ACC112 (cell line): ENCODE measurements around the gene OR1C1.
"Not testable (repeated sequence)": the region's sequence is repeated elsewhere in the genome, so short reads cannot be mapped to it uniquely, and the experiment has no call there.

Experiments
- H2AFZ ChIP-seq: fragments of 200-600 bp; sonication (generic); one replicate; pipeline ENCODE4 v1.6.0; 2017; ENCODE audit warnings: antibody characterized with exemption, low read length; ENCODE audit not compliant: unreplicated experiment
- H3K27ac ChIP-seq: fragments of 200-600 bp; sonication (generic); 2 replicates; pipeline ENCODE4 v1.5.1; 2014; ENCODE audit warnings: low read depth, mild to moderate bottlenecking, antibody characterized with exemption, low read length, moderate library complexity
- H3K27me3 ChIP-seq: fragments of 200-600 bp; sonication (generic); 2 replicates; pipeline ENCODE4 v1.6.1; 2014; ENCODE audit warnings: mild to moderate bottlenecking, antibody characterized with exemption, low read length, moderate library complexity, mixed read lengths; ENCODE audit not compliant: insufficient read depth
- H3K36me3 ChIP-seq: fragments of 200-600 bp; sonication (generic); 2 replicates; pipeline ENCODE4 v1.6.1; 2016; ENCODE audit warnings: mild to moderate bottlenecking, antibody characterized with exemption, low read length, moderate library complexity, mixed read lengths; ENCODE audit not compliant: insufficient read depth
- H3K4me1 ChIP-seq: fragments of 200-600 bp; sonication (generic); one replicate; pipeline ENCODE4 v1.6.1; 2016; ENCODE audit warnings: low read length, mixed read lengths; ENCODE audit not compliant: insufficient read depth, unreplicated experiment, control insufficient read depth
- H3K4me3 ChIP-seq: fragments of 200-600 bp; sonication (generic); 2 replicates; pipeline ENCODE4 v1.5.1; 2014; ENCODE audit warnings: mild to moderate bottlenecking, low read depth, low read length
- H3K79me2 ChIP-seq: fragments of 200-600 bp; sonication (generic); one replicate; pipeline ENCODE4 v1.6.0; 2016; ENCODE audit warnings: low read length; ENCODE audit not compliant: control insufficient read depth, unreplicated experiment, insufficient read depth

OR1C1 gene, protein sequence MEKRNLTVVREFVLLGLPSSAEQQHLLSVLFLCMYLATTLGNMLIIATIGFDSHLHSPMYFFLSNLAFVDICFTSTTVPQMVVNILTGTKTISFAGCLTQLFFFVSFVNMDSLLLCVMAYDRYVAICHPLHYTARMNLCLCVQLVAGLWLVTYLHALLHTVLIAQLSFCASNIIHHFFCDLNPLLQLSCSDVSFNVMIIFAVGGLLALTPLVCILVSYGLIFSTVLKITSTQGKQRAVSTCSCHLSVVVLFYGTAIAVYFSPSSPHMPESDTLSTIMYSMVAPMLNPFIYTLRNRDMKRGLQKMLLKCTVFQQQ

DNA sequence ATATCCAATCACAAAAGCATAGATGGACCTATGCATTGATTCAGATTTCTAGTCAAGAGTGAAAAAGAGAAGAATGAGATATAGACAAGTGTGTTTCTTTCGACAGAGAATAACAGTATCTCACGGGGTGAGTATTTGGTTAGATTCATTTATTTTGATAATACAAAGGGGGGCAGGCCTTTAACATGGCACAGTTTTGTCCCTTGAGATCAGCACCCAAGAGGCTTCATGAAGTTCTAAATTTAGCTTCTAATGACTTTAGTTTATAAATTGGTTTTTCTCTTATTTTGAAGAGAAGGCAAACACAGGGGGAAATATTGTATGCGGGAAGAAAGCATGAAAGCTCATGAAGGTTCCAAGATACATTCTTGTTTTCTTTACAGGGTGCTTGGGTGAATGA, at the start of gene OR1C1:
Gene OR1C1, minus strand, starts transcription at position 101 of the 400 bp plus-strand sequence. CDS start 2,150 bp downstream, outside the sequence.
- H3K79me2 ChIP-seq, result no peaks in the 10 kb centered on the region
- no peak within 1 kb of the TSS for H3K4me3 ChIP-seq
- no peaks in the 10 kb centered on the region for H3K4me1 ChIP-seq
- no peaks in the 10 kb centered on the region for H3K36me3 ChIP-seq
- H3K27ac ChIP-seq, result no peak within 1 kb of the TSS
- H3K27me3 ChIP-seq, result no peaks in the 10 kb centered on the region
- no peak within 1 kb of the TSS for H2AFZ ChIP-seq

DNA sequence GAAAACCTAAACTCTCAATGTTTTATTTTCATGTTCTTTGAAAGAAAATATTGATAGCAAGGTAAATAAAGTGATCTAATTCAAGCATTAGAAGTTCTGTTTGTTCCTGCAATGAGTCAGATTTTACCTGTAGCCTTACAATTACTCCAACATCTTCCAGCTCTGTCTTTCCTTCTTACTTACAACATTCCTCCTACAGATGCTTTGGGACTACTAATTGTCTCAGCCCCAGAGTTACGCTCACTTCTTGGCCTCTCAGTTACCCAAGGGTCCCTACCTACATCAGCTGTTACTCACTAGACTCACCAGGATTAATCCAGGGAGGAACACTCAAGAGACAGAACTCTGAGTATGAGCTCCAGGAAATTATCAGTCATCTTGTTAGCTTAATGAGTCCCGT, 37.2 kb upstream of the OR1C1 start:
- Histone ChIP-seq H3K4me3 (no peak overlapping the region), H3K79me2 (no peaks in the 10 kb centered on the region), H3K27ac (no peak overlapping the region), H2AFZ (no peak overlapping the region), H3K4me1 (no peaks in the 10 kb centered on the region), H3K36me3 (no peaks in the 10 kb centered on the region), H3K27me3 (no peaks in the 10 kb centered on the region)

DNA sequence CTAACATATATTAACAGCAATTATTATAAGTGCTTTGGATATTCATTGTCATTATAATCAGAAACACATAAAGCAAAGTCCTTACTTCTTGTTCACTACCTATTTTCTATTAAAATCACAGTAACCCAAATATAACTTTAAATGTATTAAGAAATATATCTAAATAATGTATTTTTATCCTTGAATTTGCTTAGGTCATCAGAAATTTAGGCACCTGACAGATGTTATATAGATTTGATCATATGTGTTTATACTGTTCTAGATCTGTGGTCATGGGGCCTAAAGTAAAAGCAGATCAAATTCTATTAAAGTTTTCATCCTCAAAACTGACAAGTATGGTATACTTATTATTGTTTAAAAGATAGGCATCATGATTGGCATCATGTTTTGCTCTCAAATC, 9.2 kb upstream of the OR1C1 start:
- no peaks in the 10 kb centered on the region for H3K79me2 ChIP-seq
- no peak overlapping the region for H3K4me3 ChIP-seq
- H3K4me1 ChIP-seq, result no peaks in the 10 kb centered on the region
- no peak overlapping the region for H2AFZ ChIP-seq
- H3K36me3 ChIP-seq, result no peaks in the 10 kb centered on the region
- no peaks in the 10 kb centered on the region for H3K27me3 ChIP-seq
- H3K27ac ChIP-seq, result no peak overlapping the region

DNA sequence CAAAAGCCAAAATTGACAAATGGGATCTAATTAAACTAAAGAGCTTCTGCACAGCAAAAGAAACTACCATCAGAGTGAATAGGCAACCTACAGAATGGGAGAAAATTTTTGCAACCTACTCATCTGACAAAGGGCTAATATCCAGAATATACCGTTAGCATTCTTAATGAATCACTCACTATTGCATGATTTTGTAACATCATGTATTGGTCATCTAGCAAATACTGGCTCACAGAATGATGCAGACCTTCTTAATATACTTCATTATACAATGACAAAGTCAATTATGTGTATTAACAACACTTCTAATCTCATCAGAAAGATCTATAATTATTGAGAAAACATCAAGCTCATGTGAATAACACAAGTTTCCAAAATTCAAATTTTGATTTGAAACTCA, 6.0 kb downstream of the OR1C1 start:
- H3K4me1 ChIP-seq, H3K36me3 ChIP-seq, H3K79me2 ChIP-seq, H3K27me3 ChIP-seq, H2AFZ ChIP-seq, H3K27ac ChIP-seq, H3K4me3 ChIP-seq: not testable (repeated sequence)

DNA sequence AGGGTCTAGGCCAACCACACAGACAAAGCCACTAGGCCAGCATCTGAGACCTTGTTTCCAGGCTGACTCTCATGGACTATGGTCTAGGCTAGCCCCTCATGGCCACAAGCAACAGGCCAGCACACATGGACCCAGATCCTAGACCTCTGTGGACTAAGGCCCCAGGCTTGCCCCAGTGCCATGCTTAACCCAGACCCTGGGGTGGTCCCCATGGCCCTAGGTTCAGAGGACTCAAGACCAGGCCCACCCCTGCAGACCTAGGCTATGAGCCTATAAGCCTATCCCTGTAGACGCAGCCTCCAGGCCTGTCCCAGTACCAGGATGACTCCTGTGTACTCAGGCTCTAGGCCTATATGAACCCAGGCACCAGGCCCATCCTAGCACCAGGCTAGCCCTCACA, 10.5 kb downstream of the OR1C1 start:
- Histone ChIP-seq H3K79me2 (no peaks in the 10 kb centered on the region), H3K27ac (no peak overlapping the region), H3K4me3 (no peak overlapping the region), H2AFZ (no peak overlapping the region), H3K27me3 (no peaks in the 10 kb centered on the region), H3K36me3 (no peaks in the 10 kb centered on the region), H3K4me1 (no peaks in the 10 kb centered on the region)

DNA sequence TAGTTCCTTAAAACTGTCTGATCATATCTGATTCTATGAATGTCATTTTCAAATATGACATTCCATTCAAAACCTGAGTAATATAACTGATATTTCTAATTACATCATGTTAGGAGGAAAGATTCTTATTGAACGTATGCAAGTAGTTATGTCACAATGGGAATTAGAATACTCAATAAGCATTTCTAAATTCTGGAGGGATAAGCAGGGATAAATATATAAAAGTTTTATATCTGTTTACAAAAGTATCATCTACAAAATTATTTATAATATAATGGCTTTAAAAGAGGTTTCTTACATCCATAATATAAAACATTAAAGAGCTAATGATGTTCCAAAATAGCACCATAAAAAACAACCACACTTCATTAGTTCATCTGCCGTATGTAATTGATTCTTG, 12.3 kb downstream of the OR1C1 start, which contains the start of gene OR14A2:
Gene OR14A2, minus strand, starts transcription at position 101 of the 400 bp plus-strand sequence.
- Histone ChIP-seq H3K79me2 (no peaks in the 10 kb centered on the region), H3K36me3 (no peaks in the 10 kb centered on the region), H3K4me3 (no peak within 1 kb of the TSS), H2AFZ (no peak within 1 kb of the TSS), H3K27ac (no peak within 1 kb of the TSS), H3K4me1 (no peaks in the 10 kb centered on the region), H3K27me3 (no peaks in the 10 kb centered on the region)

DNA sequence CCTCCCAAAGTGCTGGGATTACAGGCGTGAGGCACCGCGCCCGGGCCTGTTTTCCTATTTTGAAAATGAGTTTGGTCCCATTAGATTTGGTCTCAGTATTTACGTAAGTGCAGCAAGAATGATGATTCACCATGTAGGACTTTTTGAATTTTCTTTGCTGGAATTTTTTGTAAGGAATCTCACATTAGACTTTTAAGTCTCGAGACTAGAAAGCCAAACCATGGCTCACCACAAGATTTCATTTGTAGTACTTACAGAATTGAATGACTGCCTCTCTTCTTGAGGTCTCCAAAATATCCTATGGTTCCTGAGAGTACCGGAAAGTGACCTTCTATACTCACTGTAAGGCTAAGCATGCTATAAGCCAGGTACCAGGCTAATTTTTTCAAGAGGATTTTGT, 12.7 kb downstream of the OR1C1 start:
- Histone ChIP-seq H3K27me3 (no peaks in the 10 kb centered on the region), H3K36me3 (no peaks in the 10 kb centered on the region), H3K4me1 (no peaks in the 10 kb centered on the region), H3K27ac (no peak overlapping the region), H2AFZ (no peak overlapping the region), H3K79me2 (no peaks in the 10 kb centered on the region), H3K4me3 (no peak overlapping the region)

DNA sequence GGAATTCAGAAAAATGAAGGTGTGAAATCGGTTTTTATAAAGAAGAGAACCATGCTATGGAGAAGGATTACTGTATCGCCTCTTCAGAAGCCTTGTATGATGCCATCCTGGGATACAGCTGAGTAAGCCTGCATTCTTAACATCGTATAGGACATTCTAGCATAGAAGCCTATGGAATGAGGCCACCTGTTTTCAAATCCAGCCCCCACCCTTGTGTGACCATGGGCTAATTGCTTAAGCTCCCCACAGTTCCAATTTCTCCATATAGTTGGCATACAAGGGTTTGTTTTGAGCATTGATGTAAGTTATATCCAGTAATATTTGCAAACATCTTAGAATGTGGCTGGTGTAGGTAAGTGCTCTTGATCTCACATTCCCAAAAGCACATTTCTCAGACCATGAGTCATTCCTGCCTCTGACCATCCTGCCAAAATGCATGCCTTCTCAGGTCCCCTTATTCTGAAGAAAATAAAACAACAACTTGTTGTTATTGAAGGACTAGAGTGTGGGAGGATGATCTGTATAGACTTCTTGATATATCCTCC, 13.9 kb downstream of the OR1C1 start:
- Histone ChIP-seq H3K4me1 (no peaks in the 10 kb centered on the region), H3K79me2 (no peaks in the 10 kb centered on the region), H3K27me3 (no peaks in the 10 kb centered on the region), H3K4me3 (no peak overlapping the region), H3K36me3 (no peaks in the 10 kb centered on the region), H2AFZ (no peak overlapping the region), H3K27ac (no peak overlapping the region)

DNA sequence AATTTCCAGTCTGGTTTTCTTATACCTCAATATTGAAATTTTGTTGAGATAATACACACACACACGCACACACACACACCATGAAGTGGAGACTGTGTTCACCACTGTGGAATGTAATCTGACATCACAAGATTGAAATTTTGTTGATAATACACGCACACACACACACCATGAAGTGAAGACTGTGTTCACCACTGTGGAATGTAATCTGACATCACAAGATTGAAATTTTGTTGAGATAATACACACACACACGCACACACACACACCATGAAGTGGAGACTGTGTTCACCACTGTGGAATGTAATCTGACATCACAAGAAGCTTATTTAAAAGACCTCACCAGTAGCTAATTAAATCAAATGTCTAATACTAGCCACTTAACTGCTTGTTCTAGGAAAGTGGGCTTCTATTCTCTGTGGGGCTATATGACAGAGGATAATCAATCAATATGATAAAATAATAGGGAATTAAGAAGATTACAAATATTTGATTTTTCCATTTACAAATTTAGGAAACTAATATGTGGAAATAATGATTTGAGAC, 18.1 kb downstream of the OR1C1 start:
- not testable (repeated sequence) for H3K4me3 ChIP-seq, H2AFZ ChIP-seq, H3K36me3 ChIP-seq, H3K79me2 ChIP-seq, H3K4me1 ChIP-seq, H3K27ac ChIP-seq, H3K27me3 ChIP-seq

DNA sequence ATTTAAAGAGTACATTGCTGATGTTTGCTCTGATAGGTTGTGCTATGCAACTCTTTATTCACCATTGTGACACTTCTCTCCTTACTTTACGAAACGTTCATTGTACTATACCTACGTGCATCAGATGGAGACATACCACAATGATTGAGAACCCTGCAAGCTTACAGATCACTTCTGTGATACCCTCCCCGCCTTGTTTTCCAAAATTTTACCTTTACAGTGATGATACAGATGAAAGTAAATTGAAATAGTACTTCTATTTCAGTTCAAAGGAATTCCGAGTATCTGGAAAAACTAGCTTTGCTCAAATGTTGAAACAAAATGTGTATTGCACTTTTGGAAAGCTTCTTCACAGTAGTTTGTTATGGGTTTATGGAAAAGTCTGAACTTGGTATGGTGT, 18.6 kb downstream of the OR1C1 start:
- Histone ChIP-seq H3K4me3 (no peak overlapping the region), H2AFZ (no peak overlapping the region), H3K27ac (no peak overlapping the region)

DNA sequence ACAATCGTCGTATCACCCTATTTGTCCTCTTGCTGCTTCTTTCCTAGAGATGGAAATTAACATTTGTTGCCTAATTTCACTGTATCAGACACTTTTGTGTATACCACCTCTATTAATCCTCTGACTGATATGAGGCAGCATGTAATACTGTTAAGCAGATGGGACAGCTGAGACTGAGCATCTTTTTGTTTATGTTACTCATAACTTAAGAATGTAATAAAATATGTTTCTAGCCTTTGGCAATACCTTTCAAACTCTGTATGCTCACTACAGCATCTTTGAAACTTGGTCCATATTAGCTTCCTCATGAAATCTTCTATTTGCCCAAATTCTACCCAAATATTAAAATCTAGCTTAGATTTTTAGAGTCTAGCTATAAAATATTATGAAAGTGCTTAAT, 19.6 kb downstream of the OR1C1 start:
- no peak overlapping the region for H3K27ac ChIP-seq
- H3K4me3 ChIP-seq, result no peak overlapping the region

More for the DNA sequence above, 18.6 kb downstream of the OR1C1 start:
- Histone ChIP-seq H3K27me3 (no peaks in the 10 kb centered on the region), H3K4me1 (no peaks in the 10 kb centered on the region), H3K36me3 (no peaks in the 10 kb centered on the region), H3K79me2 (no peaks in the 10 kb centered on the region)

More for the DNA sequence above, 19.6 kb downstream of the OR1C1 start:
- Histone ChIP-seq H3K27me3 (no peaks in the 10 kb centered on the region), H3K36me3 (no peaks in the 10 kb centered on the region), H2AFZ (no peak overlapping the region), H3K4me1 (no peaks in the 10 kb centered on the region), H3K79me2 (no peaks in the 10 kb centered on the region)
